HCT116 (cell line): ENCODE results near the gene DCD. TPM values are rescaled to one million over a fixed set of nuclear protein-coding genes. Genes with fewer than 3 reads are reported as not detected.

Experiments used
- ATAC-seq: fragments of 200-7000 bp; cut with Tn5 transposase; 2 replicates; pipeline ENCODE4 v1.9.1; 2020; ENCODE audit warnings: mild to moderate bottlenecking, moderate library complexity
- BruUV-seq: library from RNA; stranded (reverse); fragments of 400-500 nt; replicated peaks from 2 replicates; lab custom pipeline; 2021; lab: Mats Ljungman, UMichigan
- CTCF ChIA-PET: fragments of 300-600 bp; sonication (Branson Sonifier 250); formaldehyde crosslinking; loops from one replicate; lab custom pipeline; 2021; ENCODE audit warnings: antibody characterized with exemption; lab: Charles Lee
- POLR2A ChIA-PET: fragments of 300-600, 350-600 bp; sonication (Branson Sonifier 250); formaldehyde crosslinking; loops from one replicate; lab custom pipeline; 2021; ENCODE audit warnings: antibody characterized with exemption; lab: Charles Lee
- RAD21 ChIA-PET, 2 experiments: fragments of 300-600 bp; sonication (Branson Sonifier 250); formaldehyde crosslinking; loops; one replicate each; lab custom pipeline; 2023; ENCODE audit warnings: low total read pairs in 2 of 2; ENCODE audit not compliant: uncharacterized antibody in 2 of 2, unreplicated experiment in 2 of 2, low non-redundant PET in 1 of 2; lab: Charles Lee
- DNase-seq: peaks from one replicate; pipeline ENCODE4 v3.0.0-alpha.2; 2010; ENCODE audit warnings: low read depth, low spot score
- H2AFZ ChIP-seq: fragments of 200-600 bp; shearing (Covaris generic), sonication (generic); 2 replicates; pipeline ENCODE4 v1.6.1; 2017; ENCODE audit warnings: low read depth, mixed run types, mixed read lengths, antibody characterized with exemption, low read length; ENCODE audit not compliant: poor library complexity, severe bottlenecking
- H3K27ac ChIP-seq: 2 replicates; pipeline ENCODE4 v1.5.1; 2012; ENCODE audit warnings: low read depth, low read length
- H3K27me3 ChIP-seq: fragments of 200-600 bp; sonication (generic); 2 replicates; pipeline ENCODE4 v1.6.1; 2016; ENCODE audit warnings: mixed run types, low read length, mixed read lengths; ENCODE audit not compliant: insufficient read depth
- H3K36me3 ChIP-seq, 2 experiments: fragments of 200-500 bp in 1 of 2; fragments of 200-600 bp in 1 of 2; sonication (Bioruptor generic) in 1 of 2; sonication (generic) in 1 of 2; 2 replicates each; pipeline versions ENCODE4 v1.5.1 to v1.6.1; 2014 to 2016; ENCODE audit warnings: low read length in 2 of 2, inconsistent platforms in 1 of 2, mixed read lengths in 1 of 2, mixed run types in 1 of 2; ENCODE audit not compliant: insufficient read depth in 2 of 2, control insufficient read depth in 1 of 2
- H3K4me1 ChIP-seq, 2 experiments: fragments of 200-600 bp in 1 of 2; sonication (generic) in 1 of 2; 2 replicates each; pipeline versions ENCODE4 v1.5.1 to v1.6.1; 2012 to 2017; ENCODE audit warnings: low read length in 2 of 2, inconsistent platforms in 1 of 2, mild to moderate bottlenecking in 1 of 2, mixed read lengths in 1 of 2, mixed run types in 1 of 2, moderate library complexity in 1 of 2; ENCODE audit not compliant: insufficient read depth in 2 of 2, control insufficient read depth in 1 of 2
- H3K4me2 ChIP-seq: fragments of 200-600 bp; sonication (generic); 2 replicates; pipeline ENCODE4 v1.6.1; 2017; ENCODE audit warnings: mixed run types, low read length, mixed read lengths
- H3K4me3 ChIP-seq, 2 experiments: fragments of 200-600 bp in 1 of 2; sonication (generic) in 1 of 2; replicated peaks in 1 of 2; 2 replicates each; pipeline ENCODE4 v1.5.1; 2011 to 2016; ENCODE audit warnings: low read length in 2 of 2, control low read depth in 1 of 2, low read depth in 1 of 2, mild to moderate bottlenecking in 1 of 2, mixed read lengths in 1 of 2, mixed run types in 1 of 2
- H3K79me2 ChIP-seq: fragments of 200-600 bp; sonication (generic); 2 replicates; pipeline ENCODE4 v1.6.1; 2017; ENCODE audit warnings: mild to moderate bottlenecking, mixed run types, low read length, moderate library complexity, mixed read lengths; ENCODE audit not compliant: insufficient read depth
- H3K9ac ChIP-seq: fragments of 200-600 bp; sonication (generic); 2 replicates; pipeline ENCODE4 v1.6.1; 2016; ENCODE audit warnings: low read length, mixed read lengths
- H3K9me2 ChIP-seq: fragments of 200-600 bp; sonication (generic), shearing (Covaris generic); 2 replicates; pipeline ENCODE4 v1.6.1; 2017; ENCODE audit warnings: mixed run types, mild to moderate bottlenecking, moderate library complexity; ENCODE audit not compliant: insufficient read depth
- H3K9me3 ChIP-seq, 2 experiments: fragments of 200-500 bp in 1 of 2; fragments of 200-600 bp in 1 of 2; sonication (Bioruptor generic) in 1 of 2; sonication (generic) in 1 of 2; 2 replicates each; pipeline ENCODE4 v1.6.1; 2014 to 2017; ENCODE audit warnings: low read length in 2 of 2, mixed read lengths in 2 of 2, inconsistent platforms in 1 of 2, low read depth in 1 of 2, mild to moderate bottlenecking in 1 of 2, mixed run types in 1 of 2, moderate library complexity in 1 of 2; ENCODE audit not compliant: control insufficient read depth in 1 of 2, insufficient read depth in 1 of 2
- H4K20me1 ChIP-seq: fragments of 200-600 bp; sonication (generic), shearing (Covaris generic); 2 replicates; pipeline ENCODE4 v1.6.1; 2017; ENCODE audit warnings: mixed run types, mild to moderate bottlenecking, moderate library complexity; ENCODE audit not compliant: insufficient read depth
- CBX3 ChIP-seq: IDR thresholded peaks from 2 replicates; pipeline ENCODE4 v1.6.1; 2012; ENCODE audit warnings: low read depth
- CTCF ChIP-seq, 3 experiments: fragments of 200-600 bp in 1 of 3; sonication (generic) in 1 of 3; IDR thresholded peaks in 2 of 3; conservative IDR thresholded peaks in 1 of 3; 2 replicates each; pipeline ENCODE4 v1.5.1; 2012 to 2017; ENCODE audit warnings: low read depth in 2 of 3, low read length in 2 of 3, antibody characterized with exemption in 1 of 3, borderline replicate concordance in 1 of 3, control low read depth in 1 of 3, mild to moderate bottlenecking in 1 of 3, mixed read lengths in 1 of 3, mixed run types in 1 of 3, moderate library complexity in 1 of 3; ENCODE audit not compliant: insufficient read depth in 1 of 3
- ELF1 ChIP-seq: IDR thresholded peaks from 2 replicates; pipeline ENCODE4 v1.6.1; 2012; ENCODE audit warnings: low read depth, borderline replicate concordance
- EZH2 ChIP-seq: fragments of 200-600 bp; sonication (generic); IDR thresholded peaks from 2 replicates; pipeline ENCODE4 v1.6.1; 2017; ENCODE audit warnings: antibody characterized with exemption, mixed run types
- FOSL1 ChIP-seq: IDR thresholded peaks from 2 replicates; pipeline ENCODE4 v1.6.1; 2012; ENCODE audit warnings: low read depth
- JUND ChIP-seq: IDR thresholded peaks from 2 replicates; pipeline ENCODE4 v1.6.1; 2012
- POLR2AphosphoS5 ChIP-seq: IDR thresholded peaks from 2 replicates; pipeline ENCODE4 v1.6.1; 2011; ENCODE audit warnings: mild to moderate bottlenecking, low read depth, low read length, moderate library complexity
- REST ChIP-seq: IDR thresholded peaks from 2 replicates; pipeline ENCODE4 v1.6.1; 2012; ENCODE audit warnings: low read depth
- SP1 ChIP-seq: IDR thresholded peaks from 2 replicates; pipeline ENCODE4 v1.6.1; 2012; ENCODE audit warnings: low read depth
- SRF ChIP-seq: IDR thresholded peaks from 2 replicates; pipeline ENCODE4 v1.6.1; 2012; ENCODE audit warnings: low read depth
- TCF7L2 ChIP-seq: IDR thresholded peaks from 2 replicates; pipeline ENCODE4 v1.7.0; 2011; ENCODE audit warnings: borderline replicate concordance, inconsistent platforms; ENCODE audit not compliant: insufficient read depth, insufficient read length; ENCODE audit errors: extremely low read depth
- YY1 ChIP-seq: IDR thresholded peaks from 2 replicates; pipeline ENCODE4 v1.6.1; 2011; ENCODE audit warnings: low read length, low read depth, moderate library complexity, mild to moderate bottlenecking; ENCODE audit not compliant: insufficient replicate concordance; ENCODE audit errors: extremely low read depth
- ZFX ChIP-seq: fragments of 450-650 bp; IDR thresholded peaks from 2 replicates; pipeline ENCODE4 v1.6.1; 2017
- ZNF274 ChIP-seq: fragments of 200-500 bp; sonication (Bioruptor generic); IDR thresholded peaks from 2 replicates; pipeline ENCODE4 v1.6.1; 2014; ENCODE audit warnings: mild to moderate bottlenecking, low read depth, low read length, inconsistent platforms
- intact Hi-C: fragments of 100-400 bp; cut with micrococcal nuclease; formaldehyde crosslinking; loops from 2 replicates; pipeline ENCODE4 v1.10.0; 2022
- total RNA-seq: library from RNA; stranded (reverse); gene quantifications from one replicate; pipeline ENCODE4 v1.2.1, GENCODE V29; 2021; ENCODE audit not compliant: unreplicated experiment
- TF ChIP-seq, protein P1 (sequence below): IDR thresholded peaks from 2 replicates; pipeline ENCODE4 v1.6.1; 2012

Gene DCD
- total RNA-seq, 1 experiment from 2014 or later, result not detected

DNA sequence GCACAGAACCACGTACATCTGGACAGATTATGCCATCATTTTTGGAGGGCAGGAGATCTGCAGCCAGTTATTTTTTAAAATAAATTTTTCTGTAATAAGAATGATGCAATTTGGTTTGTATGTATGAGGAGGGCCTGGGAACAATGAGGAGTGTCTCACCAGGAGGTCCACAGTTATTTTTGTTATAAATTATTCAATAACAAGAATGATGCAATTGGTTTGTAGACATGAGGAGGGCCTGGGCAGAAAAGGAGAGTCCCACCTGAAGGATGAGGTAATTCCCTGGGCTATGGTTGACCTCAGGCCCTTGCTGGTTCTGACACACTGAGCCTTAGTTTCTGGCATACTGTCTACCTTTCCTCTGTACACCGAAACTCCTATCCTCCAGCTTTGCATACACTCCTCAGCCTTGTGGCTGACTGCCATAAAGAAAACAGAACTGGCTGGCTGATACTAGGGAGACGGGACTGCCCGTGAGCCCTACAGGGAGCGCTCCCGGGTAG lies 9.0 kb upstream of the DCD start:
- Histone ChIP-seq H2AFZ (no peak overlapping the region), H3K36me3 (no peaks in the 10 kb centered on the region), H3K4me3 (no peak overlapping the region), H3K79me2 (no peaks in the 10 kb centered on the region), H3K9me2 (no peaks in the 10 kb centered on the region), H3K27me3 (no peaks in the 10 kb centered on the region), H4K20me1 (no peaks in the 10 kb centered on the region), H3K4me2 (no peak overlapping the region), H3K4me1 (peaks cover 0 to 8% of the 10 kb centered on the region in 2 experiments; a peak in 2 of 4 replicates), H3K27ac (no peak overlapping the region), H3K9ac (no peak overlapping the region), H3K9me3 (no peaks in the 10 kb centered on the region)
- TF ChIP-seq ELF1, result no peak
- no peak for TF ChIP-seq POLR2AphosphoS5
- TF ChIP-seq TCF7L2, result no peak
- no peak for TF ChIP-seq REST
- no peak for TF ChIP-seq JUND
- TF ChIP-seq SP1, result no peak
- TF ChIP-seq SRF, result no peak
- TF ChIP-seq, protein P1, sequence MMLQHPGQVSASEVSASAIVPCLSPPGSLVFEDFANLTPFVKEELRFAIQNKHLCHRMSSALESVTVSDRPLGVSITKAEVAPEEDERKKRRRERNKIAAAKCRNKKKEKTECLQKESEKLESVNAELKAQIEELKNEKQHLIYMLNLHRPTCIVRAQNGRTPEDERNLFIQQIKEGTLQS, result no peak
- TF ChIP-seq CBX3, result no peak
- TF ChIP-seq ZFX, result no peak
- TF ChIP-seq CTCF (IDR thresholded peaks at IDR 0.05 in 2 of 3, conservative IDR thresholded peaks at IDR 0.05 in 1 of 3; ENCODE audit: borderline replicate concordance in 1 of 3, insufficient read depth in 1 of 3, low read depth in 2 of 3, low read length in 2 of 3), result no peak
- no peak for TF ChIP-seq ZNF274
- TF ChIP-seq EZH2, result no peak
- no peak for TF ChIP-seq YY1
- TF ChIP-seq FOSL1, result no peak
- ChIA-PET CTCF (interaction anchor here (1.2 kb wide), 1 partner anchor 45 kb away, joined by 4 read pairs; no protein-coding TSS in a partner anchor), POLR2A (no interaction called here), RAD21 (no interaction called here)
- no peak for DNase-seq
- intact Hi-C loops, result no loop called here
- BruUV-seq, result no TSS peak
- ATAC-seq, result no peak
